ENCODE measurements around the gene NBDY. TPM values are rescaled to one million over a fixed set of nuclear protein-coding genes. Genes with fewer than 3 reads are reported as not detected.
"Not testable (repeated sequence)": the region's sequence is repeated elsewhere in the genome, so short reads cannot be mapped to it uniquely, and the experiment has no call there.

The NBDY gene
- total and polyA plus RNA-seq, 2 of the 4 experiments (the other 2 are of a cell fraction) = 3.2 to 61.5 TPM

DNA sequence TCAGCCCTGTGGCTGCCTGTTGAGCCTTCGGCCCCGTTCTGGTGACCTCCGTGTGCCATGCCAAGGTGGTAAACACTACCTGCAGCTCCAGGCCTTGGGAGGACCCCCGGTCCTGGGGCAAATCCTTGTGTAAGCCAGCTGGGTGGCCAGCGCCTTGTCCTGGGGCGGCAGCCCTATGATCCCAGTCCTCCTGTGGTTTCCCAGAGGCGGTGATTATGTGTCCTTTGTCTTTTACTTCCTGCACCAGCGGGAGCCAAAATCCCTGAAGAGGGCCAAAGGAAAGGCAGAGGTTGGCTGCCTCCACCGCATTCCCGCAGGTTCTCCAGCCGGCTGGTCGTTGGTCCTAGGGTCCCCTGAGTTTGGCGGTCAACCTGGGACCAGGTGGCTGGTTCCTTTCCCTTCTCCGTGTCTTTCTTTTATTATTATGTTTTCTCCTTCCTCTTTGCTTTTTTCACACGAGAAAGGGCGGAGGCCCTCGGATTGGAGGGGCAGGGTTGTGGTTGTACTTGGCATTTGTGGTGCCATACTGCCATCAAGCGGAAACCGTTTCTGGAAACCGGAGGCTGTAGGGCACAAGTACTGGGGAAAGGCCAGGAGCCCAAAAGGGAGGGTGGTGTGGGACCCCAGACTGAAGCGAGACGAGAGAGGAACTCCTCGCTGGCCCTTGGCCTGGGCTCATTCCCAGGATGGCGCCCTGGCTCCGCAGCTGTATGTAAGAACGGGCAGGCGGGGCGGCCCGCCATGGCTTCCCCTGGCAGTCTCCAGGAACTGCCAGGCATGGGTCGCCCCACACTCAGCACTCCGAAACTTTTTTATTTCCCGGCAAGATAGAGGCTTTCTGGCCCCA, 43.9 kb downstream of the NBDY start:
- H4K5ac ChIP-seq (ENCODE audit: low read depth, low read length); H3K4me2 ChIP-seq (ENCODE audit: low read depth, low read length); H3K4me3 ChIP-seq (ENCODE audit: insufficient read depth, low read depth, low read length); intact Hi-C loops (cut with micrococcal nuclease); in situ Hi-C loops (cut with MboI; ENCODE audit: low sequenced_read_pairs); H2AK9ac ChIP-seq (replicated peaks; ENCODE audit: low read depth, low read length, poor library complexity); H3K9me1 ChIP-seq (ENCODE audit: insufficient read depth, low read length); H2AK5ac ChIP-seq (ENCODE audit: low read depth, low read length); H4K20me1 ChIP-seq (ENCODE audit: insufficient read depth, low read length); H4K91ac ChIP-seq (ENCODE audit: insufficient read depth, low read depth, low read length); H3K14ac ChIP-seq (replicated peaks; ENCODE audit: low read depth, low read length); BruUV-seq (replicated peaks); H3K18ac ChIP-seq (ENCODE audit: low read depth, low read length); H2BK5ac ChIP-seq (ENCODE audit: low read depth, low read length, poor library complexity, severe bottlenecking); H3K9ac ChIP-seq (ENCODE audit: low read depth, low read length); H2BK15ac ChIP-seq (ENCODE audit: low read depth, low read length); POLR2A ChIA-PET (ENCODE audit: unreplicated experiment); H3K4me1 ChIP-seq (ENCODE audit: control insufficient read depth, insufficient read depth, low read length); H3K56ac ChIP-seq (ENCODE audit: extremely low read depth, insufficient read depth, low read length); dilution Hi-C loops (cut with HindIII; ENCODE audit: low sequenced_read_pairs, unreplicated experiment); H3K79me1 ChIP-seq (ENCODE audit: low read depth in 1 of 2, low read length in 2 of 2); H3K9me3 ChIP-seq (ENCODE audit: control insufficient read depth, insufficient read depth, low read length); H4K8ac ChIP-seq (ENCODE audit: low read depth in 2 of 2, low read length in 2 of 2); H3K4ac ChIP-seq (ENCODE audit: low read depth, low read length); H3K23ac ChIP-seq (ENCODE audit: low read depth, low read length); H3K27me3 ChIP-seq (ENCODE audit: control insufficient read depth, insufficient read depth, low read length); H3K27ac ChIP-seq (ENCODE audit: insufficient read depth, low read length); H3K36me3 ChIP-seq (ENCODE audit: control insufficient read depth, insufficient read depth, low read length); DNase-seq; CTCF ChIA-PET; H2BK120ac ChIP-seq (ENCODE audit: low read depth, low read length); H2AFZ ChIP-seq (replicated peaks; ENCODE audit: low read length, poor library complexity); H2BK20ac ChIP-seq (ENCODE audit: low read depth, low read length): not testable (repeated sequence)
- WGBS, 2 experiments (ENCODE audit: extremely low coverage in 2 of 2, insufficient read length in 1 of 2) = no CpG with 5 or more reads among the region's 32 CpGs
- peak; percentile 61 for ATAC-seq (ENCODE audit: low read depth)

DNA sequence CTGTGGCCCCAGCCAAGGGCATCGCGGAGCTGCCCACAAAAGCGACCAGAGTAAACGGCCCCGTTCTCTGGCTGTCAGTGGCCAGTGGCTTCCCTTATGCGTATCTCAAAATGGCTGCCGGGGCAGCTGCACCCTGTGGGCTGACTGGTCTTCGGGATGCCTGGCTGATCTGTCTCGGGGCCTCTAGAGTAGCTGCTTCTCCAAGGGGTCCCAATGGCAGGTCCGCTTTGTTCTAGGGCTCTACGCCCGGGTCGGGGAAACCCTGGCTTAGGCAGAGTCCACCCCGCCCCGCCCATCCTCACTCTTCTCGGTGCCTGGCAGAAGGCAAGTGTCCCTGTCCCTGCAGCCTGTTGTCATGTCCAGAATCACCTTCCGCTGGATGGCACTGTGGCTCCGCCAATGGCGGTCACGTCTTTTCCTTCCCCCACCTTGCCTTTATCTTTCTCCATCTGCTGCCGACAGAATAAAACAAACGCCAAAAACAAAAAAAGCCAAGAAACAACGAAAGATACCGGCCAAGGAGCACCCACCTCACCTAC, 44.5 kb downstream of the NBDY start:
- H3K18ac ChIP-seq (ENCODE audit: low read depth, low read length); H4K8ac ChIP-seq (ENCODE audit: low read depth in 2 of 2, low read length in 2 of 2); H2BK5ac ChIP-seq (ENCODE audit: low read depth, low read length, poor library complexity, severe bottlenecking); H3K9me3 ChIP-seq (ENCODE audit: control insufficient read depth, insufficient read depth, low read length); BruUV-seq (replicated peaks); intact Hi-C loops (cut with micrococcal nuclease); H3K4me3 ChIP-seq (ENCODE audit: insufficient read depth, low read depth, low read length); dilution Hi-C loops (cut with HindIII; ENCODE audit: low sequenced_read_pairs, unreplicated experiment); H4K20me1 ChIP-seq (ENCODE audit: insufficient read depth, low read length); H3K9me1 ChIP-seq (ENCODE audit: insufficient read depth, low read length); H3K27ac ChIP-seq (ENCODE audit: insufficient read depth, low read length); H2BK20ac ChIP-seq (ENCODE audit: low read depth, low read length); H3K27me3 ChIP-seq (ENCODE audit: control insufficient read depth, insufficient read depth, low read length); H3K56ac ChIP-seq (ENCODE audit: extremely low read depth, insufficient read depth, low read length); H3K14ac ChIP-seq (replicated peaks; ENCODE audit: low read depth, low read length); H3K4ac ChIP-seq (ENCODE audit: low read depth, low read length); CTCF ChIA-PET; DNase-seq; H2AK9ac ChIP-seq (replicated peaks; ENCODE audit: low read depth, low read length, poor library complexity); H3K4me2 ChIP-seq (ENCODE audit: low read depth, low read length); H3K9ac ChIP-seq (ENCODE audit: low read depth, low read length); POLR2A ChIA-PET (ENCODE audit: unreplicated experiment); in situ Hi-C loops (cut with MboI; ENCODE audit: low sequenced_read_pairs); H2AFZ ChIP-seq (replicated peaks; ENCODE audit: low read length, poor library complexity); H2AK5ac ChIP-seq (ENCODE audit: low read depth, low read length); H4K91ac ChIP-seq (ENCODE audit: insufficient read depth, low read depth, low read length); H3K23ac ChIP-seq (ENCODE audit: low read depth, low read length); H4K5ac ChIP-seq (ENCODE audit: low read depth, low read length); H2BK15ac ChIP-seq (ENCODE audit: low read depth, low read length); H3K4me1 ChIP-seq (ENCODE audit: control insufficient read depth, insufficient read depth, low read length); H2BK120ac ChIP-seq (ENCODE audit: low read depth, low read length); H3K79me1 ChIP-seq (ENCODE audit: low read depth in 1 of 2, low read length in 2 of 2); H3K36me3 ChIP-seq (ENCODE audit: control insufficient read depth, insufficient read depth, low read length): not testable (repeated sequence)
- WGBS, 2 experiments (ENCODE audit: extremely low coverage in 2 of 2, insufficient read length in 1 of 2) = no CpG with 5 or more reads among the region's 24 CpGs
- peak; percentile 77 for ATAC-seq (ENCODE audit: low read depth)

Data from IMR-90 (cell line).